ENCODE results near the gene TM9SF4.

Gene TM9SF4

GRCh38 chr20:32152421-32153155 is 43.1 kb downstream of the TM9SF4 start:
- no peak for ATAC-seq
- TF ChIP-seq SNAI2 (CRISPR knock-in tag; IDR thresholded peaks at IDR 0.05) (no peak), TCF4 (CRISPR knock-in tag; IDR thresholded peaks at IDR 0.05; ENCODE audit: borderline replicate concordance) (no peak), GLIS3 (CRISPR knock-in tag; IDR thresholded peaks at IDR 0.05) (no peak), POU6F1 (CRISPR knock-in tag; IDR thresholded peaks at IDR 0.05; ENCODE audit: borderline replicate concordance, low read depth) (no peak), ESRRG (CRISPR knock-in tag; IDR thresholded peaks at IDR 0.05) (no peak), ZC3H10 (CRISPR knock-in tag; IDR thresholded peaks at IDR 0.05) (no peak), PATZ1 (CRISPR knock-in tag; IDR thresholded peaks at IDR 0.05; ENCODE audit: borderline replicate concordance) (no peak), ISL1 (CRISPR knock-in tag; IDR thresholded peaks at IDR 0.05) (no peak)

GRCh38 chr20:32153156-32153665 is 43.7 kb downstream of the TM9SF4 start:
- ATAC-seq, result no peak
- TF ChIP-seq ZFP3 (CRISPR knock-in tag; IDR thresholded peaks at IDR 0.05) (no peak), BACH2 (CRISPR knock-in tag; IDR thresholded peaks at IDR 0.05; ENCODE audit: borderline replicate concordance) (no peak), ZNF8 (CRISPR knock-in tag; IDR thresholded peaks at IDR 0.05) (no peak), SNAI2 (CRISPR knock-in tag; IDR thresholded peaks at IDR 0.05) (no peak), CSRNP3 (CRISPR knock-in tag; IDR thresholded peaks at IDR 0.05) (no peak), PATZ1 (CRISPR knock-in tag; IDR thresholded peaks at IDR 0.05; ENCODE audit: borderline replicate concordance) (no peak), CREB5 (CRISPR knock-in tag; IDR thresholded peaks at IDR 0.05; ENCODE audit: low read depth) (no peak), ESRRG (CRISPR knock-in tag; IDR thresholded peaks at IDR 0.05) (no peak)

- no peak for ATAC-seq
- TF ChIP-seq POU6F1 (CRISPR knock-in tag; IDR thresholded peaks at IDR 0.05; ENCODE audit: borderline replicate concordance, low read depth) (no peak), GLIS3 (CRISPR knock-in tag; IDR thresholded peaks at IDR 0.05) (no peak), PATZ1 (CRISPR knock-in tag; IDR thresholded peaks at IDR 0.05; ENCODE audit: borderline replicate concordance) (no peak), ZNF565 (CRISPR knock-in tag; conservative IDR thresholded peaks at IDR 0.05; ENCODE audit: low read depth) (no peak), ZNF70 (CRISPR knock-in tag; IDR thresholded peaks at IDR 0.05) (no peak), TSHZ2 (CRISPR knock-in tag; IDR thresholded peaks at IDR 0.05) (no peak), SNAI2 (CRISPR knock-in tag; IDR thresholded peaks at IDR 0.05) (no peak), ZC3H10 (CRISPR knock-in tag; IDR thresholded peaks at IDR 0.05) (no peak), ZNF8 (CRISPR knock-in tag; IDR thresholded peaks at IDR 0.05) (no peak), TOX (CRISPR knock-in tag; IDR thresholded peaks at IDR 0.05; ENCODE audit: borderline replicate concordance) (no peak), BACH2 (CRISPR knock-in tag; IDR thresholded peaks at IDR 0.05; ENCODE audit: borderline replicate concordance) (no peak), CSRNP3 (CRISPR knock-in tag; IDR thresholded peaks at IDR 0.05) (no peak), ZFP3 (CRISPR knock-in tag; IDR thresholded peaks at IDR 0.05) (no peak)
These were observed 44.3 kb downstream of the TM9SF4 start for GRCh38 chr20:32153771-32154170.
